VCaP (cell line): ENCODE results near the gene AQP1.

Experiments used
- H3K27ac ChIP-seq: fragments of 450-650 bp; 2 replicates; pipeline ENCODE4 v1.5.1; 2017
- CTCF ChIP-seq: fragments of 450-650 bp; conservative IDR thresholded peaks from 2 replicates; pipeline ENCODE4 v1.5.1; 2017; ENCODE audit warnings: mild to moderate bottlenecking, moderate library complexity

AQP1 gene

DNA sequence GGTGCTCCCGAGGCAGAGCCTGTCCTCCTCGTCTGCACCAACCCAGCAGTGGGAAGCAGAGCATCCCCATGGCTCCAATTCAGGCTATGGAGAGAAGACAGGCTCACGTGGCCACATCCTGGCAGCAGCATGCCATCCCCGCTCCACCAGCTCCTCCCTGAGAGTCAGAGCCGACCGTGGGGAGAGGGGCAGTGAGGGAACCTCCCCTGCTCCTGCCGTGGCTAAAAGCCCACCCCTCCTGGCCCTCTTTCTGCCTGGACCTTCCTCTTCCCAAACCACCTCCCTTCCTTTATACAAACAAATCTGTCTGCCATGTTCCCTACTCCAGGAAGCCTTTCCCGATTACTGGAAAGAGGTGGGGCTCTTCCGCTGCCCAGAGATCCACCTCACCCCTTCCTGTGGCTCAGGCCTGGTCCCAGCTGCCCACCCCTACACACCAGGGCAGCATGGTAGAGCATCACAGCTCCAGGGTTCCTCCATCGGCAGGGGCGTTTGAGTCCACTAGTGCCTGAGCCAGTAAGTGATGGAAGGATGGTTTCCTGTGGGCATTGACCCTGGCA is 10.8 kb upstream of the AQP1 start:
- TF ChIP-seq CTCF = no peak
- H3K27ac ChIP-seq = no peak overlapping the region

- H3K27ac ChIP-seq = no peak overlapping the region
- no peak for TF ChIP-seq CTCF
Observed at GRCh38 chr7:30901856-30902255, 9.8 kb upstream of the AQP1 start.

DNA sequence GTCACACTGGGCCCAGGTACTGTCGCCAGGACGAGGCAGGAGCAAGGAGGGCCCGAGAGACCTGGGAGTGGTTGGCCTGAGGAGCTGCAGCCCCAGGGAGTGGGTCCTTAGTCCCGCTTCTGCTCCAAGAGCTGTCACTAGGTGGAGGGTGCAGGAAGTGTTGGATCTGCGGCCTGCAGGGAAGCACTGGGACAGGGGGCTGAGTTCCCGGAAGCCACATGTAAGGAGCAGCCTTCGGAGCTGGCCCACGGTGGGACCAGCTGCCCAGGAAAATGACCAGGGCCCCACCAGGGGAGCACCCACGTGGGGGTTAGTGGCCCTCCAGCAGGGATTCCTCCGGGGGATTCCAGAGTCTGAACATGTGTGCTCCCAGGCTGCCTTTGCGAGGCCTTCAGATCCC is 9.2 kb upstream of the AQP1 start:
- no peak overlapping the region for H3K27ac ChIP-seq
- no peak for TF ChIP-seq CTCF

DNA sequence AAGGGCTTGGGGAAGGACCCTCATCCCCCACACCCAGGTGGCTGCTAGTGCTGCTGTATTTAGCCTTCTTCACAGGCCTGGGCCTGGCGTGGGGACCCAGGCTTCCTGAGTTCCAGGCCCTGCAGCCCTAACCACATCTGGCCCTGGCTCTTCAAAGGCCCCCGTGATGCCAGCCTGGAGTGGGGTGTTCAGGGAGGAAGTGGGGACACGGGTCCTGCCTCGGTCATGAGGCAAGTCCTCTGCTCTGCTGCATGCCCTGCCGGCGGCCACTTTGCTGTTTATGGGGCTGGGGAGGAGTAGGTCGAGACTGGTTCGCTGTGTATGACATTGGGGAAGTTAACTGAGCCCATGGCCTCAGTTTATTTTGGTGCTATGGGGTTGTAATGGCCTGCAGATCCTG is 8.5 kb upstream of the AQP1 start:
- no peak for TF ChIP-seq CTCF
- H3K27ac ChIP-seq = no peak overlapping the region

DNA sequence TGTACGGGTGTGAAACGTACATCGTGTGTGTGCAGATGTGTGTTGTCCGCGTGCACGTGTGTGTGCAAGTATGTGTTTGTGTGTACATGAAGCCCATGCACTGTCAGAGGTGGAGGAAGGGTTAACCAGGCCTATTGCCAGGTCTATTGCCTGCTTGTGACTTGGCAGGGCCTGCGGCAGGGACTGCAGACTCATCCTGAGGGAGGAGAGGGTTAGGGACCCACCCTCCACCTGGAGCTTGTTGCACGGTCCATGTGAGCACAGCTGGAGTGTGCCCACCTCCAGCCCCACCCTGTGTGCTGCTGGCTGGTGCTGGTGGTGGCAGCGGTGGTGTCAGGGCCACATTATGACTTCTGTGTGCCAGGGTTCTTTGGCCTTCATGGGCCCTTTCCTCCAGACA is 7.1 kb upstream of the AQP1 start:
- no peak for TF ChIP-seq CTCF
- no peak overlapping the region for H3K27ac ChIP-seq

GRCh38 chr7:30905078-30906012 is 6.3 kb upstream of the AQP1 start:
- H3K27ac ChIP-seq = no peak overlapping the region
- no peak for TF ChIP-seq CTCF

- no peak overlapping the region for H3K27ac ChIP-seq
- TF ChIP-seq CTCF = no peak
Observed at GRCh38 chr7:30906014-30906413, 5.6 kb upstream of the AQP1 start.
